IgD-negative memory B cell (primary cell): ENCODE results near the gene IGSF11. TPM values are rescaled to one million over a fixed set of nuclear protein-coding genes. Genes with fewer than 3 reads are reported as not detected.

ENCODE experiments used
- polyA plus RNA-seq: library from polyadenylated mRNA; unstranded; fragments of 300-500 nt; fragmentation: Illumina TruSeq; gene quantifications from one replicate; pipeline ENCODE4 v1.2.3, GENCODE V29; 2021

IGSF11 gene
- polyA plus RNA-seq, 1 donor from 2014 or later, result not detected

Other genes starting within 250 kb of the IGSF11 start
- gene TEX55, start 111.3 kb upstream of the IGSF11 start, polyA plus RNA-seq, result not detected
- gene UPK1B, start 138.8 kb upstream of the IGSF11 start, polyA plus RNA-seq, result not detected
- gene B4GALT4, start 206.0 kb upstream of the IGSF11 start, polyA plus RNA-seq, result 8.7 TPM